Colonic mucosa (tissue), 4 donors: Measurements from ENCODE around the gene SPATA2. TPM values are rescaled to one million over a fixed set of nuclear protein-coding genes. Genes with fewer than 3 reads are reported as not detected.

ENCODE experiments used
- DNase-seq: peaks from one replicate; pipeline ENCODE4 v3.0.0-alpha.2; 2020
- H3K27ac ChIP-seq: fragments of 200-600 bp; one replicate; pipeline ENCODE4 v1.8.0; 2021
- H3K27me3 ChIP-seq: fragments of 200-600 bp; one replicate; pipeline ENCODE4 v1.8.0; 2021
- H3K36me3 ChIP-seq: fragments of 200-600 bp; one replicate; pipeline ENCODE4 v1.8.0; 2021
- H3K4me1 ChIP-seq: fragments of 200-600 bp; one replicate; pipeline ENCODE4 v1.8.0; 2021; ENCODE audit warnings: mild to moderate bottlenecking
- H3K4me3 ChIP-seq: fragments of 200-600 bp; one replicate; pipeline ENCODE4 v1.8.0; 2021
- H3K9ac ChIP-seq, 2 donors: one replicate each; pipeline ENCODE4 v1.7.0; 2013; ENCODE audit warnings: control low read depth in 2 of 2, low read depth in 2 of 2, low read length in 2 of 2
- H3K9me3 ChIP-seq: fragments of 200-600 bp; one replicate; pipeline ENCODE4 v1.8.0; 2021
- CTCF ChIP-seq: fragments of 200-600 bp; IDR thresholded peaks from one replicate; pipeline ENCODE4 v1.8.0; 2022; ENCODE audit warnings: antibody characterized with exemption, mild to moderate bottlenecking
- intact Hi-C: fragments of 100-400 bp; cut with DNase I; formaldehyde crosslinking; loops from one replicate; pipeline ENCODE4 v1.14.1; 2022
- total RNA-seq, 2 donors: library from RNA; stranded (reverse); fragmentation: NEBNext Ultra II Directional in 1 of 2; extraction: Animal tissue kit (Norgen Biotek cat#: 25700) in 1 of 2; gene quantifications; one replicate each; pipeline ENCODE4 v1.2.1, GENCODE V29; 2021
- donor health status: healthy.
- donor health status: DM: no; HTN: no; CAD: no.
- donor health status: DM: no; HTN: no; CAD: no.

Gene SPATA2
- total RNA-seq, 2 donors from 2014 or later: 17.4 to 18.1 TPM

- H3K4me1 ChIP-seq: no peaks in the 10 kb centered on the region
- DNase-seq: no peak
- H3K36me3 ChIP-seq: no peaks in the 10 kb centered on the region
- H3K27me3 ChIP-seq: no peaks in the 10 kb centered on the region
- no peak overlapping the region for H3K9ac ChIP-seq
- no peak for TF ChIP-seq CTCF
- H3K9me3 ChIP-seq: no peaks in the 10 kb centered on the region
- H3K4me3 ChIP-seq: no peak overlapping the region
- H3K27ac ChIP-seq: no peak overlapping the region
- intact Hi-C loops: no loop called here
Measured at GRCh38 chr20:49856904-49857303, 58.4 kb downstream of the SPATA2 start.

- Histone ChIP-seq H3K36me3 (no peaks in the 10 kb centered on the region), H3K4me1 (no peaks in the 10 kb centered on the region), H3K4me3 (no peak overlapping the region), H3K27me3 (no peaks in the 10 kb centered on the region), H3K27ac (no peak overlapping the region), H3K9ac (no peak overlapping the region), H3K9me3 (no peaks in the 10 kb centered on the region)
- no peak for DNase-seq
- intact Hi-C loops: no loop called here
- TF ChIP-seq CTCF: no peak
Measured at GRCh38 chr20:49854190-49854875, 61.0 kb downstream of the SPATA2 start.

- Histone ChIP-seq H3K9ac (no peak overlapping the region), H3K36me3 (peaks cover 4% of the 10 kb centered on the region), H3K4me1 (no peaks in the 10 kb centered on the region), H3K9me3 (no peaks in the 10 kb centered on the region), H3K27ac (no peak overlapping the region), H3K4me3 (no peak overlapping the region), H3K27me3 (no peaks in the 10 kb centered on the region)
- intact Hi-C loops: no loop called here
- TF ChIP-seq CTCF: no peak
- DNase-seq: no peak
Measured at GRCh38 chr20:49853640-49854039, 61.7 kb downstream of the SPATA2 start.

Other genes with a start within 250 kb of the SPATA2 start
- gene B4GALT5, start 201.7 kb downstream of the SPATA2 start, total RNA-seq: 10 to 100 TPM; 34.5 to 56.2 TPM
- 10 to 100 TPM in 1 of 2 donors, 1 to 10 TPM in 1; 6.0 to 11.1 TPM for gene SLC9A8, start 102.7 kb downstream of the SPATA2 start, total RNA-seq
- gene RNF114, start 20.9 kb upstream of the SPATA2 start, total RNA-seq: 100 to 1,000 TPM; 101 to 109 TPM
- 1 to 10 TPM in 1 of 2 donors, under 1 TPM in 1; 0.59 to 4.5 TPM for gene SNAI1, start 67.5 kb upstream of the SPATA2 start, total RNA-seq
- gene UBE2V1, start 197.6 kb upstream of the SPATA2 start, total RNA-seq: 10 to 100 TPM; 77.1 to 83.5 TPM
- 10 to 100 TPM; 23.1 to 29.1 TPM for gene PEDS1, start 238.2 kb upstream of the SPATA2 start, total RNA-seq